Endothelial cell of umbilical vein (primary cell): ENCODE measurements around the gene ZBTB21. TPM values are rescaled to one million over a fixed set of nuclear protein-coding genes. Genes with fewer than 3 reads are reported as not detected.

Source experiments
- BruUV-seq: library from RNA; stranded (reverse); fragments of 400-500 nt; replicated peaks from 2 replicates; lab custom pipeline; 2021; lab: Mats Ljungman, UMichigan
- CTCF ChIA-PET: fragments of 300-600, 350-600 bp; sonication (Branson Sonifier 250); formaldehyde crosslinking; loops from one replicate; lab custom pipeline; 2021; ENCODE audit warnings: antibody characterized with exemption, inconsistent platforms; lab: Charles Lee
- POLR2A ChIA-PET: fragments of 300-600, 350-600 bp; sonication (Branson Sonifier 250); formaldehyde crosslinking; loops from one replicate; lab custom pipeline; 2021; ENCODE audit warnings: antibody characterized with exemption, inconsistent platforms; lab: Charles Lee
- DNase-seq: peaks from one replicate; pipeline ENCODE4 v3.0.0-alpha.2; 2011; ENCODE audit warnings: low read depth, low spot score
- FAIRE-seq: peaks from 2 replicates; lab custom pipeline; 2011; peaks lifted over from hg19 to GRCh38; lab: Jason Lieb, UNC
- H2AFZ ChIP-seq: 2 replicates; pipeline ENCODE4 v1.6.0; 2012; ENCODE audit warnings: low read depth, low read length, control low read depth, inconsistent platforms
- H3K27ac ChIP-seq: 2 replicates; pipeline ENCODE4 v1.5.1; 2011; ENCODE audit warnings: low read depth, mild to moderate bottlenecking, control low read depth, low read length, moderate library complexity; ENCODE audit not compliant: insufficient read depth
- H3K27me3 ChIP-seq, 2 experiments: 2 replicates each; pipeline versions ENCODE4 v1.6.0 to v1.6.1; 2011; ENCODE audit warnings: low read length in 2 of 2, mixed read lengths in 1 of 2; ENCODE audit not compliant: control insufficient read depth in 2 of 2, insufficient read depth in 2 of 2
- H3K36me3 ChIP-seq, 2 experiments: 2 replicates in 1 of 2; 3 replicates in 1 of 2; pipeline ENCODE4 v1.5.1; 2011; ENCODE audit warnings: low read length in 2 of 2, mild to moderate bottlenecking in 1 of 2, moderate library complexity in 1 of 2; ENCODE audit not compliant: control insufficient read depth in 2 of 2, insufficient read depth in 2 of 2; ENCODE audit errors: extremely low read depth in 1 of 2
- H3K4me1 ChIP-seq: 3 replicates; pipeline ENCODE4 v1.5.1; 2011; ENCODE audit warnings: mild to moderate bottlenecking, low read length; ENCODE audit not compliant: control insufficient read depth, insufficient read depth; ENCODE audit errors: extremely low read depth
- H3K4me2 ChIP-seq: 2 replicates; pipeline ENCODE4 v1.6.1; 2011; ENCODE audit warnings: low read length, control low read depth, mixed read lengths; ENCODE audit not compliant: insufficient read depth
- H3K4me3 ChIP-seq, 3 experiments: fragments of 200-600 bp in 1 of 3; sonication (generic), shearing (Covaris generic) in 1 of 3; replicated peaks in 1 of 3; 2 replicates each; pipeline ENCODE4 v1.5.1; 2011 to 2016; ENCODE audit warnings: control low read depth in 3 of 3, low read length in 3 of 3, mild to moderate bottlenecking in 2 of 3, inconsistent platforms in 1 of 3, low read depth in 1 of 3, moderate library complexity in 1 of 3; ENCODE audit not compliant: insufficient read depth in 1 of 3
- H3K79me2 ChIP-seq: 2 replicates; pipeline ENCODE4 v1.6.0; 2012; ENCODE audit warnings: low read length, inconsistent platforms; ENCODE audit not compliant: control insufficient read depth, insufficient read depth
- H3K9ac ChIP-seq: replicated peaks from 2 replicates; pipeline ENCODE3; 2011; ENCODE audit warnings: low read length, control low read depth; ENCODE audit not compliant: insufficient read depth; ENCODE audit errors: extremely low read depth
- H3K9me1 ChIP-seq: replicated peaks from 3 replicates; pipeline ENCODE4 v1.6.0; 2011; ENCODE audit warnings: mild to moderate bottlenecking, low read length; ENCODE audit not compliant: control insufficient read depth, insufficient read depth; ENCODE audit errors: extremely low read depth
- H3K9me3 ChIP-seq: replicated peaks from 2 replicates; pipeline ENCODE4 v1.5.1; 2012; ENCODE audit warnings: low read length, inconsistent platforms; ENCODE audit not compliant: control insufficient read depth, insufficient read depth
- H4K20me1 ChIP-seq: replicated peaks from 2 replicates; pipeline ENCODE3; 2011; ENCODE audit warnings: mild to moderate bottlenecking, low read length; ENCODE audit not compliant: control insufficient read depth, insufficient read depth; ENCODE audit errors: extremely low read depth
- CTCF ChIP-seq, 2 donors: IDR thresholded peaks; 1 replicate in 1 of 2; 2 replicates in 1 of 2; pipeline ENCODE4 v1.5.1; 2011; ENCODE audit warnings: low read length in 2 of 2, mild to moderate bottlenecking in 2 of 2, moderate library complexity in 2 of 2, control low read depth in 1 of 2, inconsistent platforms in 1 of 2, low read depth in 1 of 2; ENCODE audit not compliant: insufficient read depth in 1 of 2; ENCODE audit errors: extremely low read depth in 1 of 2
- EZH2 ChIP-seq: IDR thresholded peaks from 2 replicates; pipeline ENCODE4 v1.6.1; 2012; ENCODE audit warnings: borderline replicate concordance, low read depth, mild to moderate bottlenecking, moderate library complexity, low read length, inconsistent platforms; ENCODE audit not compliant: severe bottlenecking
- FOS ChIP-seq: IDR thresholded peaks from 2 replicates; pipeline ENCODE4 v1.6.1; 2011; ENCODE audit warnings: mild to moderate bottlenecking, low read length, moderate library complexity, borderline replicate concordance; ENCODE audit not compliant: insufficient read depth
- GATA2 ChIP-seq: IDR thresholded peaks from 2 replicates; pipeline ENCODE4 v1.7.0; 2011; ENCODE audit warnings: low read depth, mild to moderate bottlenecking, moderate library complexity, mixed read lengths, low read length; ENCODE audit not compliant: insufficient read length, insufficient read depth
- JUN ChIP-seq: IDR thresholded peaks from 2 replicates; pipeline ENCODE4 v1.6.1; 2011; ENCODE audit warnings: borderline replicate concordance, low read depth; ENCODE audit not compliant: insufficient read length, insufficient read depth
- MAX ChIP-seq: IDR thresholded peaks from 2 replicates; pipeline ENCODE4 v1.6.1; 2011; ENCODE audit not compliant: insufficient read depth, insufficient read length
- MYC ChIP-seq: IDR thresholded peaks from one replicate; pipeline ENCODE4 v1.6.1; 2011; ENCODE audit warnings: mild to moderate bottlenecking, low read depth, low read length
- POLR2A ChIP-seq: IDR thresholded peaks from 2 replicates; pipeline ENCODE4 v1.6.1; 2012; ENCODE audit warnings: low read depth, mild to moderate bottlenecking, control low read depth, low read length
- POLR2AphosphoS5 ChIP-seq: IDR thresholded peaks from 2 replicates; pipeline ENCODE4 v1.6.1; 2012; ENCODE audit warnings: low read depth, mild to moderate bottlenecking, control low read depth, low read length, moderate library complexity; ENCODE audit not compliant: insufficient read depth
- dilution Hi-C: fragments of 300-500 bp; cut with MboI; formaldehyde crosslinking; loops from one replicate; pipeline ENCODE4 v1.15.0; 2019; ENCODE audit warnings: low sequenced_read_pairs; ENCODE audit not compliant: extremely low pct_ligation_motif_present
- intact Hi-C: fragments of 100-400 bp; cut with micrococcal nuclease; formaldehyde crosslinking; loops from one replicate; pipeline ENCODE4 v1.10.0; 2022
- polyA plus RNA-seq, 4 experiments: library from polyadenylated mRNA; depleted of rRNA in 3 of 4; stranded (reverse) in 3 of 4; unstranded in 1 of 4; fragments of >200 nt; gene quantifications; 2 replicates each; pipeline versions ENCODE4 v1.2.1 to v1.2.3, GENCODE V29; 2011 to 2012; ENCODE audit warnings: missing spikeins in 1 of 4
- total RNA-seq: library from RNA; stranded (reverse); gene quantifications from 2 replicates; pipeline ENCODE4 v1.2.3, GENCODE V29; 2021

ZBTB21 gene
- total and polyA plus RNA-seq, 2 donors (not counting 3 experiments of a cell fraction or from before 2014, with no cell fraction given): 2.8 to 12.4 TPM

- Histone ChIP-seq H3K4me1 (no peaks in the 10 kb centered on the region), H3K9me3 (no peaks in the 10 kb centered on the region), H3K79me2 (no peaks in the 10 kb centered on the region), H3K4me2 (no peak overlapping the region), H3K27ac (no peak overlapping the region), H3K9me1 (no peaks in the 10 kb centered on the region), H3K36me3 (no peaks in the 10 kb centered on the region), H3K4me3 (no peak overlapping the region), H2AFZ (no peak overlapping the region), H4K20me1 (no peaks in the 10 kb centered on the region), H3K9ac (no peak overlapping the region), H3K27me3 (peaks cover 0 to 7% of the 10 kb centered on the region in 2 experiments)
- intact Hi-C loops: no loop called here
- ChIA-PET POLR2A (no interaction called here), CTCF (interaction anchor here (1.1 kb wide), 1 partner anchor 15 kb away, joined by 4 read pairs; no protein-coding TSS in a partner anchor)
- DNase-seq (no peak), FAIRE-seq (no peak)
- dilution Hi-C loops: no loop called here
- TF ChIP-seq CTCF (IDR thresholded peaks at IDR 0.05; ENCODE audit: extremely low read depth in 1 of 2, insufficient read depth in 1 of 2, low read depth in 1 of 2, low read length in 2 of 2): no peak
- no TSS peak for BruUV-seq
These were observed 22.8 kb upstream of the ZBTB21 start for GRCh38 chr21:42032968-42033367.

- H3K9me1 ChIP-seq: no peaks in the 10 kb centered on the region
- H3K4me2 ChIP-seq: no peak overlapping the region
- no peaks in the 10 kb centered on the region for H3K9me3 ChIP-seq
- H3K79me2 ChIP-seq: no peaks in the 10 kb centered on the region
- H3K27me3 ChIP-seq: peaks cover 0 to 7% of the 10 kb centered on the region in 2 experiments
- DNase-seq (no peak), FAIRE-seq (no peak)
- no peak overlapping the region for H3K4me3 ChIP-seq
- no peaks in the 10 kb centered on the region for H3K4me1 ChIP-seq
- ChIA-PET POLR2A (no interaction called here), CTCF (no interaction called here)
- intact Hi-C loops: no loop called here
- no TSS peak for BruUV-seq
- no peak overlapping the region for H3K27ac ChIP-seq
- H2AFZ ChIP-seq: no peak overlapping the region
- TF ChIP-seq MYC (no peak), EZH2 (no peak), JUN (no peak), POLR2A (no peak), GATA2 (no peak), POLR2AphosphoS5 (no peak), CTCF (IDR thresholded peaks at IDR 0.05; ENCODE audit: extremely low read depth in 1 of 2, insufficient read depth in 1 of 2, low read depth in 1 of 2, low read length in 2 of 2) (no peak), MAX (no peak), FOS (no peak)
- no peaks in the 10 kb centered on the region for H4K20me1 ChIP-seq
- H3K36me3 ChIP-seq: no peaks in the 10 kb centered on the region
- dilution Hi-C loops: no loop called here
- H3K9ac ChIP-seq: no peak overlapping the region
These were observed 22.1 kb upstream of the ZBTB21 start for GRCh38 chr21:42032266-42032665.
